GM12892 (cell line): ENCODE results near the gene HTRA1.

Source experiments
- DNase-seq: peaks from one replicate; pipeline ENCODE4 v3.0.0; 2011; ENCODE audit not compliant: insufficient read length
- FAIRE-seq: peaks from 2 replicates; lab custom pipeline; 2011; peaks lifted over from hg19 to GRCh38; lab: Jason Lieb, UNC
- POLR2A ChIP-seq: IDR thresholded peaks from 2 replicates; pipeline ENCODE4 v1.6.1; 2011; ENCODE audit warnings: low read depth, low read length, control low read depth
- POLR2AphosphoS5 ChIP-seq: IDR thresholded peaks from 2 replicates; pipeline ENCODE4 v1.6.1; 2011; ENCODE audit warnings: low read depth, low read length, control low read depth
- TAF1 ChIP-seq: IDR thresholded peaks from 2 replicates; pipeline ENCODE4 v1.6.1; 2011; ENCODE audit warnings: low read depth, mild to moderate bottlenecking, control low read depth, low read length, borderline replicate concordance

Gene HTRA1

DNA sequence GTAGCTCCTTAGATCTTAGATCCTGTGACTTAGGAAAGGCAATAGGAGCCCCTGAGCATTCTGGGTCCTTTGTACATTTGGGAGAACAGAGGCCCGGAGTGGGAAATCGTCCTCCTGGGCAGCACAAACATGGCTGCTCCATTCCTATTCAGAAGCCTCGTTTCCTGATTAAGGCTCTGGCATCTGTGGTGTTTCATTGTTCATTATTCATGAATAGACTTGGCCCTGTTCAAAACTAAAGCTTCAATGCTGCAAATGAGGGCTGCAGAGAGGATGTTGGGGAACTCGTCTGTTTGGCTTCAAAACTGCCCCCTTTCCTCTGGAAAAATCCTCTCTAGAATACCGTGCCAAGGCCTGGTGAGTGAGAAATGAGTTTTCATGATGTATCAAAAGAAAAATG is 3.4 kb upstream of the HTRA1 start:
- DNase-seq (no peak), FAIRE-seq (no peak)
- TF ChIP-seq POLR2AphosphoS5 (no peak), TAF1 (no peak)

DNA sequence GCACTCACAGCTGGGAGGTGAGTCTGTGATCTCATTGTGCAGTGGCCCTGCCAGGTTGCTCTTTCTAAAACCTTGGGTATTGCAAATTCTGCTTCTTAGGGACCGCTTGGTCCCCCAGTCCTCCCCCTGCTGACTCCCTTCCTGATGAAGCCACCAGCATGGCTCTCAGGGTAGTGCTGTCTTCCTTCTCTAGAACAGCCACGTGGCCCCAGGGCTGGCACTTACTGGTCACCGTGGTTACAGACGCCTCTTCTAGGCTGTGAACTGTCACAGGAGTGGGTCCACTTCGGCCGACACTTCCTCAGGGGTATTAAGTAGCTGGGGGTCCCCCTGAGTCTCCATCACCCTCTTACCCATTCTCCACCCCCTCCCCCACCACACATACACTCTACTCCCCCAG is 2.7 kb upstream of the HTRA1 start:
- TF ChIP-seq POLR2AphosphoS5 (no peak), TAF1 (no peak), POLR2A (no peak)
- no peak for FAIRE-seq
- DNase-seq = no peak

- no peak for FAIRE-seq
- TF ChIP-seq POLR2A (no peak), TAF1 (no peak), POLR2AphosphoS5 (no peak)
These were observed 1.6 kb upstream of the HTRA1 start for GRCh38 chr10:122459561-122460273.

GRCh38 chr10:122460891-122461293 is 461 bp upstream of the HTRA1 start:
- FAIRE-seq (no peak), DNase-seq (no peak)

More at GRCh38 chr10:122459561-122460273, 1.6 kb upstream of the HTRA1 start:
- DNase-seq = no peak

GRCh38 chr10:122461729-122462532 is 578 bp downstream of the HTRA1 start:
- DNase-seq (no peak), FAIRE-seq (no peak)
- TF ChIP-seq TAF1 = no peak
- TF ChIP-seq POLR2A = no peak
- no peak for TF ChIP-seq POLR2AphosphoS5

More at GRCh38 chr10:122460891-122461293, 461 bp upstream of the HTRA1 start:
- TF ChIP-seq POLR2A = no peak

DNA sequence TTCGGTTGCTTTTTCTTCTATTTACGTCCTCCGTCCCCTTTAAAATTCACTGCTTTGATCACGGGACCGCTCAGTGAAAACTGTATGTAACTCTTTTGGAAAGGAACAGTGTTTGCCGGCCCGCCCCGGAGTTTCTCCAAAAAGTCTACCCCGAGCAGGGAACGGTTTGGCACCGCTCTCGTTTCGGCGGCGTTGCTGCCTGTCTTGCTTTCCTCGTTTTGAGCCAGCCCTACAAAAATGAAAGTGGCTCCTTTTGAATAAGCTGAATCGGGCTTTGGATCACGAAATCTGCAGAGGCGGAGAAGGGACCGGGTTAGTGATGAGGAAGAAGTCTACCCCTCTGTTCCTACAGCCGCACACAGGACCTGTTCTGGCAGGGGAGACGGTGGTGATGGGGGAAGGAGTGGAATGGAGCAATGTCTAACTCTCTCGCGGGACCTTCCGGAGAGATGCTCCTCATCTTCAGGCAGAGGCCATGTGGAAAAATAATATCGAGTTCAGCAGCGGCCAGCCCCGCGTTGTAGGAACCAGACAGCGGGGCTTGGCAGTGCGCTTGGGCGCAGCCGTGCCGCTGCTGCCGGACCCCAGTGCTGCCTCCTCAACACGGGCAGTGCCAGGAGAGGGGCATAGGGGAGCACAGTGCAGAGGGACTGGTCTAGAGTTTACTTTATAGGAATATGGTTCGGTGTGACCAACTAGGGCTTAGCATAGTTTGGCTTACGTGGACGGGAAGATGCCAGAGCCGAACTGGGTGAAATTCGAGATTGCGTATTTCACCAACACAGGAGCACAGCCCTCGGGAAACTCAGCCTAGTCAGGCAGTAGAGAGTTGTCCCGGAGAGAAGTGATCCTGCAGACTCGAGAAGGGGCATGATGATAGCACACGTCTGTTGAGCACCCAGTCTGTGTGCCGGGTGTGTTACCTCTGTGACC is 1.4 kb downstream of the HTRA1 start:
- no peak for FAIRE-seq
- no peak for DNase-seq

GRCh38 chr10:122463466-122464249 is 2.3 kb downstream of the HTRA1 start:
- DNase-seq (no peak), FAIRE-seq (no peak)
- TF ChIP-seq POLR2AphosphoS5 (no peak), TAF1 (no peak), POLR2A (no peak)

More for the DNA sequence above, 1.4 kb downstream of the HTRA1 start:
- TF ChIP-seq TAF1 (no peak), POLR2AphosphoS5 (no peak), POLR2A (no peak)

DNA sequence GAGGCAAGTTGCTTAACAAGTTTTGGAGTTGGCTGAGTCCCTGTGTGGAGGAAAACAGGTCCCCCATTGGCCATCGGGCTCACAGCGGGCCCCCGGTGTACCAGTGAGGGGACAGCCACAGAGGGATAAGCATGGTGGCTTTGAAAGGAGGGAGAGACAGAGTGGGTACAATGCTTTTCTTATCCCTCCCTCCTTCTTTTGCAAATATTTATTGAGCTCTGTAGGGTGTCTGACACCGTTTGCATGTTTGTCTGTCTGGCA is 2.8 kb downstream of the HTRA1 start:
- FAIRE-seq = no peak

GRCh38 chr10:122464586-122464985 is 3.2 kb downstream of the HTRA1 start:
- FAIRE-seq (no peak), DNase-seq (no peak)
- no peak for TF ChIP-seq TAF1
- TF ChIP-seq POLR2AphosphoS5 = no peak
- TF ChIP-seq POLR2A = no peak

More for the DNA sequence above, 2.8 kb downstream of the HTRA1 start:
- TF ChIP-seq POLR2A (no peak), POLR2AphosphoS5 (no peak), TAF1 (no peak)
- no peak for DNase-seq

DNA sequence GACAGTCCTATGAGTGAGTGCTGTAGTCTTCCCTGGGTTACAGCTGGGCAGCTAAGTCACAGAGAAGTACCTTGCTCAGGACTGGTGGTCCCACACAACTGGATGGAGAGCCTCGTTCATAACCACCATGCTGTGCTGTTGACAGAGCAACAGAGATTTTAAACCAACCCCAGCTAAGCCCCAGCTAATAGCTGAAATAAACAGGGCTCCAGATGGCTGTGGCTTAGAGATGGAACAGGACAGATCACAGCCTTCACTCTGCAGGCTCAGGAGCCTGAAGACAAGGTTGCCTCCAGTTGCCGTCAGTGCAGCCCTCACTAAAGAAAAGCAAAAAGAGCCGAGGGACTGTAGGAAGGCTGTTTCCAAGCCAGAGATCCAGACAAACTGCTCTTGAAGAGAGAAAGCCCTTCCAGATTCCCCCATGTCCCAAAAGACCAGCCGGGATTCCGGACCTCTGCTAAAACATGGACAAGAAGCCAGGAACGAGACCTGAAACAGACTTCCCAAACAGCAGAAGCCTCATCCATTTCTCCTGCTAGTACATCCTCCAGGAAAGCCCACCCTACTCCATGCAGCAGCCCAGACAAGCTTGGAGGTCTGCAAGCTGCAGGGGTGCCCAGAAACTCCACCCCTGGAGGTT is 4.2 kb downstream of the HTRA1 start:
- DNase-seq (no peak), FAIRE-seq (no peak)
- TF ChIP-seq TAF1 (no peak), POLR2AphosphoS5 (no peak), POLR2A (no peak)

DNA sequence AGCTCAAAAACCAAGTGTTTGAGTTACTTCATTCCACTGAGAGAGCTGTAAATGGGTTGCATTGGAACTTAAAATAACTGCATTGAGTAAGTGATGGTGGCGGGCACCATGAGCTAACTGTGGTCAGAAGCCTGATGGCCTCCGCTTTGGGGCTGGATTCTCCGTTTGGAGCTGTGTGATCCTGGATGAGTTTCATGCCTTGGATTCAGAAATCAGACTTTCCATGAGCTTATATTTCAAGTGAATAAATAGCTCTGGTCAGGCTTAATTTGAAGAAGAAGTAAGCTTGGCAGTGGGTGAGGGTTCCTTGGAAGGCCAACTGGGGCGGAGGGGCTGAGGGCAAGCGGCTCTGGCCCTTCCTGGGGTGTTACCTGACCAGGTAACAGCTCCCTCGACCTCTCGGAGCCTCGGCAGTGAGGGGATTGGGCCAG is 5.6 kb downstream of the HTRA1 start:
- DNase-seq = no peak
- FAIRE-seq = no peak
- TF ChIP-seq POLR2A = no peak
- TF ChIP-seq TAF1 = no peak
- no peak for TF ChIP-seq POLR2AphosphoS5
